GM23338 (cell line): ENCODE data around the gene KDM4C. TPM values are rescaled to one million over a fixed set of nuclear protein-coding genes. Genes with fewer than 3 reads are reported as not detected.

ENCODE experiments used
- ATAC-seq: fragments of 200-7000 bp; cut with Tn5 transposase; 3 replicates; pipeline ENCODE4 v1.9.1; 2020
- DNase-seq: peaks from one replicate; pipeline ENCODE4 v3.0.0-alpha.2; 2015; ENCODE audit warnings: low spot score
- H2AFZ ChIP-seq: fragments of 200-600 bp; sonication (generic); 2 replicates; pipeline ENCODE4 v1.8.0; 2016; ENCODE audit warnings: antibody characterized with exemption, mild to moderate bottlenecking, moderate library complexity
- H3F3A ChIP-seq: fragments of 200-600 bp; sonication (generic); replicated peaks from 2 replicates; pipeline ENCODE4 v1.8.0; 2017; ENCODE audit warnings: antibody characterized with exemption, mixed run types, low read depth
- H3K27ac ChIP-seq: fragments of 200-600 bp; sonication (generic); 2 replicates; pipeline ENCODE4 v1.6.1; 2016; ENCODE audit warnings: low read depth
- H3K27me3 ChIP-seq: fragments of 200-600 bp; sonication (generic); 2 replicates; pipeline ENCODE4 v1.8.0; 2016; ENCODE audit warnings: mild to moderate bottlenecking, mixed run types, moderate library complexity; ENCODE audit not compliant: insufficient read depth
- H3K36me3 ChIP-seq: fragments of 200-600 bp; sonication (generic); 2 replicates; pipeline ENCODE4 v1.8.0; 2016; ENCODE audit warnings: mild to moderate bottlenecking; ENCODE audit not compliant: insufficient read depth
- H3K4me1 ChIP-seq: fragments of 200-600 bp; sonication (generic); 2 replicates; pipeline ENCODE4 v1.8.0; 2016; ENCODE audit warnings: mild to moderate bottlenecking, moderate library complexity; ENCODE audit not compliant: insufficient read depth
- H3K4me2 ChIP-seq: fragments of 200-600 bp; sonication (generic); 2 replicates; pipeline ENCODE4 v1.7.1; 2017; ENCODE audit warnings: mixed run types
- H3K4me3 ChIP-seq: fragments of 200-600 bp; sonication (generic); 2 replicates; pipeline ENCODE4 v1.6.1; 2016; ENCODE audit warnings: mixed run types
- H3K79me2 ChIP-seq: fragments of 200-600 bp; sonication (generic); replicated peaks from 2 replicates; pipeline ENCODE4 v1.8.0; 2017; ENCODE audit warnings: mild to moderate bottlenecking; ENCODE audit not compliant: insufficient read depth
- H3K9me2 ChIP-seq: fragments of 200-600 bp; sonication (generic); 2 replicates; pipeline ENCODE4 v1.8.0; 2017; ENCODE audit not compliant: insufficient read depth
- H4K20me1 ChIP-seq: fragments of 200-600 bp; sonication (generic); replicated peaks from 2 replicates; pipeline ENCODE4 v1.8.0; 2017; ENCODE audit warnings: mild to moderate bottlenecking; ENCODE audit not compliant: insufficient read depth
- H3K27ac Mint-ChIP-seq: 2 replicates; pipeline ENCODE4 v1.8.0; 2020; ENCODE audit warnings: inconsistent platforms, mild to moderate bottlenecking, moderate library complexity, mixed read lengths
- H3K27me3 Mint-ChIP-seq: 3 replicates; pipeline ENCODE4 v1.8.0; 2022; ENCODE audit warnings: low read depth, mild to moderate bottlenecking, moderate library complexity, mixed read lengths, inconsistent platforms; ENCODE audit not compliant: insufficient read depth, poor library complexity
- H3K36me3 Mint-ChIP-seq: 3 replicates; pipeline ENCODE4 v1.8.0; 2021; ENCODE audit warnings: low read depth, mild to moderate bottlenecking, inconsistent platforms, moderate library complexity, mixed read lengths
- H3K4me1 Mint-ChIP-seq: 3 replicates; pipeline ENCODE4 v1.8.0; 2020; ENCODE audit warnings: mild to moderate bottlenecking, inconsistent platforms, mixed read lengths
- H3K4me3 Mint-ChIP-seq: 3 replicates; pipeline ENCODE4 v1.8.0; 2021; ENCODE audit warnings: moderate library complexity, mild to moderate bottlenecking, inconsistent platforms, mixed read lengths
- H3K9me3 Mint-ChIP-seq: 3 replicates; pipeline ENCODE4 v1.8.0; 2020; ENCODE audit warnings: moderate library complexity, mild to moderate bottlenecking, inconsistent platforms, mixed read lengths
- ETS1 ChIP-seq: IDR thresholded peaks from 2 replicates; pipeline ENCODE4 v1.6.1; 2016; ENCODE audit warnings: antibody characterized with exemption
- EZH2phosphoT487 ChIP-seq: fragments of 200-600 bp; sonication (generic); IDR thresholded peaks from one replicate; pipeline ENCODE4 v1.8.1; 2018; ENCODE audit warnings: antibody characterized with exemption; ENCODE audit not compliant: unreplicated experiment
- JUNB ChIP-seq: IDR thresholded peaks from one replicate; pipeline ENCODE4 v1.6.1; 2016; ENCODE audit warnings: antibody characterized with exemption; ENCODE audit not compliant: unreplicated experiment
- STAT1 ChIP-seq: IDR thresholded peaks from one replicate; pipeline ENCODE4 v1.6.1; 2016; ENCODE audit warnings: antibody characterized with exemption; ENCODE audit not compliant: unreplicated experiment
- ZNF114 ChIP-seq: fragments of 250-450 bp; sonication (Bioruptor Pico); IDR thresholded peaks from 2 replicates; pipeline ENCODE4 v1.5.0; 2020; ENCODE audit warnings: mild to moderate bottlenecking, moderate library complexity
- ZNF331 ChIP-seq: fragments of 250-450 bp; sonication (Bioruptor Pico); IDR thresholded peaks from 2 replicates; pipeline ENCODE4 v1.5.0; 2020; ENCODE audit warnings: low read depth, mild to moderate bottlenecking, moderate library complexity
- ZNF462 ChIP-seq: fragments of 250-450 bp; sonication (Bioruptor Pico); IDR thresholded peaks from 2 replicates; pipeline ENCODE4 v1.5.0; 2020; ENCODE audit warnings: mild to moderate bottlenecking, moderate library complexity
- polyA plus RNA-seq: library from polyadenylated mRNA; unstranded; fragments of >200 nt; fragmentation: Nextera tagmentation; extraction: Ambion mirVana; gene quantifications from 2 replicates; pipeline ENCODE4 v1.2.1, GENCODE V29; 2016
- total RNA-seq: library from RNA; depleted of rRNA; stranded (reverse); fragments of >200 nt; shearing (Covaris generic); gene quantifications from 2 replicates; pipeline ENCODE4 v1.2.3, GENCODE V29; 2014

The KDM4C gene
- total and polyA plus RNA-seq, 2 experiments from 2014 or later = 12.0 to 43.8 TPM

GRCh38 chr9:7081065-7081600 lies 323.4 kb downstream of the KDM4C start:
- Mint-ChIP-seq H3K4me3 (no peak overlapping the region), H3K4me1 (peaks cover 3% of the 10 kb centered on the region; the same call in 1 of the 3 replicates), H3K27ac (no peak overlapping the region), H3K9me3 (no peaks in the 10 kb centered on the region), H3K27me3 (no peaks in the 10 kb centered on the region), H3K36me3 (no peaks in the 10 kb centered on the region; the same call in 2 of the 3 replicates)
- no peaks in the 10 kb centered on the region; the same call in 1 of the 2 replicates for H3K36me3 ChIP-seq
- H3K9me2 ChIP-seq = no peaks in the 10 kb centered on the region
- no peaks in the 10 kb centered on the region for H3K79me2 ChIP-seq
- no peak overlapping the region for H3K4me2 ChIP-seq
- ATAC-seq (no peak), DNase-seq (no peak)
- H3K27ac ChIP-seq = no peak overlapping the region
- no peaks in the 10 kb centered on the region for H3K27me3 ChIP-seq
- TF ChIP-seq STAT1 = no peak
- no peak for TF ChIP-seq ZNF462 (CRISPR knock-in tag)
- TF ChIP-seq ETS1 = no peak
- no peak for TF ChIP-seq ZNF114 (CRISPR knock-in tag)
- no peak for TF ChIP-seq ZNF331 (CRISPR knock-in tag)
- TF ChIP-seq JUNB = no peak
- TF ChIP-seq EZH2phosphoT487 = no peak
- no peaks in the 10 kb centered on the region for H4K20me1 ChIP-seq
- no peaks in the 10 kb centered on the region for H3K4me1 ChIP-seq
- H3K4me3 ChIP-seq = no peak overlapping the region
- H3F3A ChIP-seq = no peaks in the 10 kb centered on the region
- no peak overlapping the region for H2AFZ ChIP-seq
